NCI-H146 treated with DMSO at 0.1 percent for 48 hours (cell line): ENCODE measurements around the gene FBXW11.
A peak's percentile ranks its signal among the peaks of the same experiment; 100 is the strongest.

Experiments
- DNase-seq: peaks from one replicate; lab custom pipeline; 2025; ENCODE audit not compliant: unreplicated experiment; lab: John Stamatoyannopoulos, UW

Gene FBXW11

GRCh38 chr5:172006321-172007174 is at the start of gene FBXW11:
Gene FBXW11, minus strand, starts transcription at chr5:172006638. Its CDS starts 136 bp downstream, at chr5:172006502.
- peak; percentile 82 for DNase-seq

DNA sequence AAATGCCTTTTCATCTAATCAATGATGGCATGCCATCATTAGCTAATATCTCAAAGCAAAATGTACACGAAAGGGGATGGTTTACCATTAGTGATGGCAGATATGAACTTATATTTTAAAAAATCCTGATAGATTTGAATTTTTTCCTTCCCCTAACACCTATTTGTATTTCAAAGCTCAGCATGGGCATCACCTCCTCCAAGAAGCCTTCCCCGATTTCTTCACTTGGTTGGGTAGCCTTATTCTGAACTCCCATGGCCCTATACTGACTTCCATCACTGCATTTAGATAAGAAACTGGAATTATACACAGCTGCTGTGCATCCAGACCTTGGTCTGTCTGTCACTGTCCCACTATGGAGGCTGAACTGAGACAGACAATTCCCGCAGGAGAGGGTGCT is 49.6 kb upstream of the FBXW11 start:
- no peak for DNase-seq

DNA sequence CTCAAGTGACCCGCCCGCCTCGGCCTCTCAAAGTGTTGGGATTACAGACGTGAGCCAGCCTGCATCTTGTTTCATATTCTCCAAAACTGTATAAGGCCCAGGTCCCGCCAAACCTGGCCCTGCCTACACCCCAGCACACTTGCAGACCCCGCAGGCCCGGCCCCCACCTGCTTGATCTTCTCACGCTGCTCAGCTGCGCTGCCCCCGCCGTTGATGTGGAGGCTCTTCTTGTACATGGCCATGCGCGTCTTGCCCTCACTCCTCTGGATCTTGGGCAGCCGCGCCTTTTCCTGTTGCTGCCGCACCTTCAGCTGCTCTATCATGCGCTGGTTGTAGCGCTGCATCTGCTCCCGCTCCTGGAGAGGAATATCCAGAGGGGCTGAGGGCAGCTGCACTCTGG is 49.0 kb upstream of the FBXW11 start:
- DNase-seq = no peak

DNA sequence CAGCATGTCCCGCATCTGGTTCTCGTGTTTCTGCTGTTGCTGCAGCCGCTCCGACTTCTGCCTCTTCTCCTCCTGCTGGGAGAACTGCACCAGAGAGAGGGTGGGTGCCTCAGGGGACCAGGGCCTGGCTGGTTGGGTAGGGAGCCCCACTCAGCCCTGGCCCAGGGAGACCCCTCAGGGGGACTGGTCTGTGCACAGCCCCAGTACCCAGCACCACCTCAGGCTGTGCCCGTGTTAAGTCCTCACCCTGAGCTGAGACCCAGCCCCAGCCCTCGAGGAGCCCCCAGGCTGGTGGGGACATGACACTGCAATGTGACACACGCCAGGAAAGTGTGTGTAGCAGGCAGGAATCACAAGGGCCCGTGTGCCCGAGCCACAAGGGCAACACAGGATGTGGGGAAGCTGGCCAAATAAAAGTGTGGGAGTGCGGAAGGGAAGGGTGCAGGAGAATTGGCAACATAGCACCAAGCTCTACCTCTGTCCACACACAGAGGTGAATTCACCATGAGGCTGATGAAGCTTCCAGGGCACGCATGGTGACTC is 48.2 kb upstream of the FBXW11 start:
- DNase-seq = no peak

DNA sequence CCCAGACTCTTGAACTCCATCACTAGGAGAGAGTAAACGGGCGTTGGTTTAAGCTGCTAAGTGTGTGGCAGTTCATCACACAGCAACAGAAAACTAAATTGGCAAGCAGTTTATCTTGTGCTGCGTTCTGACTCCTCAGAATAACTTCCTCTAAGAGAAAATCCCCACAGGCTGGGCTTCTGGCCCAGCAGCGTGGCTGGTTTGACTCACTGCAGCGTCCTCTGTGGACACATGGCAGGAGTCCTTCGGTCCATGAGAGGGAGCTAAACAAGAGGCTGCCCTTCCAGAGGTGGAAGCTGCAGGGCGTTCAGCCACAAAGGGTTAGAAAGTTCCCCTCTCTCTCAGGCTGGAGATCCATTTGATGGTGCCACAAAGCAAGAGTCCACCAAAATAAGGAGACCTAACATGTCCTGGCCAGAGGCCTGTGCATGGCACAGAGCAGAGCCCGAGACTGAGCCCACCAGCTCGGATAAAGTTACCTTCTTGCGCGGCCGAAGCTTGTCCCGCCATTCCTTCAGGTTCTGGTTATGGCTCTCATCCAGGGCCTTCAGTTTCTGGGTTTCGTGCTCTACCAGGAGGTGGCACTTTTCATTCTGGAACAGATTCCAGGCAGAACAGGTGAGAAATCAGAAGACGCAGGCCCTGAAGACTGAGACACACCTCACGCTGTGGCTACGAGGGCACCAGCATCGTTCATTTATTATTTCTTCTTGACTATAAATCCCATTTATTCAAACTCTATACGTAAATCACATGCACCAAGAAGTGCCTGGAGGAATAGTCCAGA is 46.2 kb upstream of the FBXW11 start:
- no peak for DNase-seq

DNA sequence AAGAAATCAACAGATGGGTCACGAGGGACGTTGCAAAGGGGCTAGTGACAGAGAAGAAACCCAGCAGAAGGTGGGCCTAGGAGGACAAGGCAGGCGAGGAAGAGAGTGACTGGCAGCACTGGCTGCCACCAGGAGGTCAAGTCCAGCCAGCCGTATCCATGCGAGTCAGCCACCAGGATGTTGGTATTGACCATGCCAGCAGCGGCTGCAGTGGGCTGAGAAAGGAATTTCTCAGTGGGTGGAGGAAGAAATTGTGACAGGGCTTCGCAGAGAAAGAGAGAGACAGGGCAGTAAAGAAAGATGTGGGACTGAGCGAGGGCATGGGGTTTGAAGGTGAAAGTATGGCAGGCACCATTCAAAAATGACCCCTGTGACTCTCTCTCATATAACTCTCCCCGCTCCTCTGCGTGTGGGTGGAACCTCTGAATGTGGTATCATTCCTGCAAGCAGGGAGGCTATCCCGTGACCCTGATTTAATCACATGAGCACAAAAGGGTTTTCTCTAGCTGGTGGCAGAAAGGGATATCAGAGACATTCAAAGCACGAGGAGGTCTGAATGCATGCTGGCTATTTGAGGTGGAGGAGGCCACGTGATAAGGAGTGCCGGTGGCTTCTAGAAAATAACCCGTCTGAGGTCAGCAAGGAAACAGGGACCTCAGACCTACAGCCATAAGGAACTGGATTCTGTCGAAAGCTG is 45.4 kb upstream of the FBXW11 start:
- no peak for DNase-seq

GRCh38 chr5:172050080-172050479 is 43.6 kb upstream of the FBXW11 start:
- DNase-seq = no peak

DNA sequence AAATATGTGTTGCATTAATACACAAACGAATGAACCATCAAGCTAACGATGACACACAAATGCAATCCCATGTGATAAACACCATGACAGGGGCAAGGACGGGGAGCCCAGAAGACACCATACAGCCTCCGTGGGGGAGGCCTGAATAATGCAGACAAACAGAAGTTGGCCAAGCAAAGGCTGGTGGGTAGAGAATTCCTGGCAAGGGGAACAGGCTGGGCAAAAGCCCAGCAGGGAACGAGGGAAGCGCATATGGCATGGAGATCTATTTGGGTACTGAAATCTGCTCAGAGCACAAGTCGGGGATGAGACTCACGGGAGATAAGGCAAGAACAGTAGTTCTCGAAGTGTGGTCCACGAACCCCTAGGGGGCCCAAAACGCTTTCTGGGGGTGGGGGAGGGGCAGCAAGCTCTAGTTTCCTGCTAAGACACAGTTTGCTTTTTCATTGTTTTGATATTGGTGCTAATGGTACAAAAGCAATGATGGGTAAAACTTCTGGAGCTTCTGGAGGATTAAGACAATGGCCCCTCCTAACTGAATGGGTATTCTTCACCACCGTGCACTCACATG is 42.9 kb upstream of the FBXW11 start:
- no peak for DNase-seq

DNA sequence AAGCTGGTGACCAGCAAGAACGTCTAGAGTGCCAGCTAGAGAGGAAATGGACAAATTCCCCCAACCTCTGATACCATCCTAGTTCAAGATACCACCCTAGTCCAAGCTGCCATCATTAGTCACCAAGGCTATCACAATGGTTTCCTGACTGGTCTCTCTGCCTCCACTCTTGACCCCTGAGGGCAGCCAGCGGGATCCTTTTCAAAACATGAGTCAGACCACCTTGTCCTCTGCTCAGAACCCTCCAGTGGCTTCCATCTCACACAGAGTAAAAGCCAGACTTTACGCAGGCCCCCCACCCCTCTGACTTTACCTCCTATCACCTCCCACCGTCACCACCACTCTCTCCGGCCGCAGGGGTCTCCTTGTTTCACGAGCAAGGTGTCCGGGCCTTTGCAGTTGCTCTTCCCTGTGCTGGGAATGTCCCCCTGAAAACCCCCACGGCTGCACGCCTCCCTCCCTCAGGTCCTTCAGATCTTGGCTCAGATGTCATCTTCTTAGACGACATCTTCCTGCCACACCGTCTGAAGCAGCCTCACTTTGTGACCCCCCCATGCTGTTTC is 42.2 kb upstream of the FBXW11 start:
- no peak for DNase-seq

GRCh38 chr5:172048170-172048422 is 41.7 kb upstream of the FBXW11 start:
- no peak for DNase-seq

DNA sequence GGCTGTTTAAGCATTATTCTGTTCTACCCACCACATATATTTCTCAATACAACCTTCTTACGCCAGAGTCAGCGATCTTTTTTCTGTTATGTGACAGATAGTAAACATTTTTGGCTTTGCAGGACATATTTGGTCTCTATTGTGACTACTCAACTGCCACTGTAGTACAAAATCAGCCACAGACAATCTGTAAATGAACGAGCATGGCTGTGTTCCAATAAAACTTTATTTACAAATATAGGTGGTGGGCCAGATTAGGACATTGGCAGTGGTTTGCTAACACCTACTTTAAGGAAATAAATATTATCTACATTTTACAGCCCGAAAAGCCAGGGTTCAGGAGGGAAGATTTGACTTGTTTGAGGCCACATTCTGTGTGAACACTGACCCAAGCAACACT is 40.2 kb upstream of the FBXW11 start:
- no peak for DNase-seq

DNA sequence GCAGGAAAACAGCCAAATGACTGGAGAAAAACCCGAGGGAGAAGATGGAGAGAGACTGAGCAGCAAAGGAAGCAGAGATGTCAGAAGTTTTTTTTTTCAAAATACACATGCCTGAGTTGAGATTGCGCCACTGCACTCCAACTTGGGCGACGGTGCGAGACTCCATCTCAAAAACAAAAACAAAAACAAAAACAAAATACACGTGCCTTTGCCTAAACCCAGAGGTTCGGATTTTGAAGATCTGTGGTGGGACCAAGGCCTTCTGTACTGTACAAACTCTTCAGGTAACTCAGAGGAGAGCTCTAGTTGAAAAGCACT is 38.8 kb upstream of the FBXW11 start:
- DNase-seq = no peak

- DNase-seq = no peak
Observed at GRCh38 chr5:172044631-172045314, 38.3 kb upstream of the FBXW11 start.

DNA sequence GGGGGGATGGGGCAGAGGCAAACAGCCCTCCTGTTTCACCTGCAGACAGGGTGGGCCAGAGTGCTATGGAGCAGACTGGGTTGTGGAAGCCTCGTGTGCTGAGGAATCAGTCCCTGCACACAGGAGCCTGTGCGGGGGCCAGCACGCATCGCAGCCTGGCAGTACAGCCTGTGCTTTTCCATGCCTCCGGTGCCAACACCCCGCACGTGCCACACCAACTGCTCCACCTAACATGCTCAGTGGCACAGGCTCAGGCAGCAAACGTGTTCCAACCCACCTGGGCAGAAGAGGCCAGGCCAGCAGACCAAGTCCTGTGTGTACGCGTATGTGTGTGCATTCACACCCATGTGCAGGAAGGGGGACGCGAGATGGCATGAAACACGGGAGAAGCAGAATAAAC is 37.4 kb upstream of the FBXW11 start:
- DNase-seq = no peak

DNA sequence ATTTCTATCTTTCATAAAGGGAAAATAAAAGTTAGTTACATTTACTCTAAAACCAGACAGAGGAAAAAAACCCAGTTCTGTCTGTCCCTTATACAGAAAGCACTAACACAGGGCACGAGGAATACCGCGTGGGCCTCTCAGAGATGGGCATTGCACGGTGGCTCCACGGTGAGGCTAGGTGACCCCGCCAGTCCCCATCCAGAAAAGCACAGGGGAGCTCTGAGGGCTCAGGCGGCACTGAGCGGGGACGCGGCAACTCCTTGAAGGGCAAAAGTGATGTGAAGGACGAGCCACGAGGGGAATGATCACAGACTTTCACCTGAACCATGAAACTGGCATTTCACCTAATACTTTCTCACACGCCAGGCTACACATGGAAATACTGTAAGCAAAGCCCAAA is 35.7 kb upstream of the FBXW11 start:
- no peak for DNase-seq

DNA sequence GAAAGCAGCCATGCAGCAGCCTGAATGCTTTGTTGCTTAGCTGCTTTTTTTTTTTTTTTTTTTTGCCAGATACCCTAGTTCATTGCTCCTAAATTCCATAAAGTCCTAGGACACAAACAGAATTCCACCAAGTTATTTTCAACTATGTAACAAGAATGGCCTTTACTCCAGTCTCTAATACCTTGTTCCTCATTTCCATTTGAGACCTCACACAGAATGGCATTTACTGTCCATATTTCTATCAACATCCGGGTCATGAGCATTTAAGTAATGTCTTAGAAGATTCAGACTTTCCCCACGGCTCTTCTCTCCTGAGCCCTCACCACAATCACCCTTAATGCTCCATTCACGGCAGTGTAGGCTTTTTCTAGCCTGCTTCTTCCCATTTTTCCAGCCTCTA is 31.7 kb upstream of the FBXW11 start:
- DNase-seq = no peak

GRCh38 chr5:172035049-172035448 is 28.6 kb upstream of the FBXW11 start:
- no peak for DNase-seq

DNA sequence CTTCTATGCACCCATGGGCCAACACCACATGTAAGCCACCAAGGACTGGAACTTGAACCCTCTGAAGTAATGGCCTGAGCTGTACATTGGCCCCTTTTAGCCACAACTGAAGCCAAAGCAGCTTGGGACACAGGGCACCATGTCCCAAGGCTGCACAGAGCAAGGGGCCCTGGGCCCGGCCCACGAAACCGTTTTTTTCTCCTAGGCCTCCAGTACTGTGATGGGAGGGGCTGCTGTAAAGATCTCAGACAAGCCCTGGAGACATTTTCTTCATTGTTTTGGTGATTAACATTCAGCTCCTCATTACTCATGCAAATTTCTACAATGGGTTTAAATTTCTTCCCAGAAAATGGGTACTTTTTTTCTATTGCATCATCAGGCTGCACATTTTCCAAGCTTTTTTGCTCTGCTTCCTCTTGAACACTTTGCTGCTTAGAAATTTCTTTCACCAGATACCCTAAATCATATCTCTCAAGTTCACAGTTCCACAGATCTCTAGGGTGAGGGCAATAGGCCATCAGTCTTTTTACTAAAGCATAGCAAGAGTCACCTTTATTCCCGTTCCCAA is 25.5 kb upstream of the FBXW11 start:
- no peak for DNase-seq

DNA sequence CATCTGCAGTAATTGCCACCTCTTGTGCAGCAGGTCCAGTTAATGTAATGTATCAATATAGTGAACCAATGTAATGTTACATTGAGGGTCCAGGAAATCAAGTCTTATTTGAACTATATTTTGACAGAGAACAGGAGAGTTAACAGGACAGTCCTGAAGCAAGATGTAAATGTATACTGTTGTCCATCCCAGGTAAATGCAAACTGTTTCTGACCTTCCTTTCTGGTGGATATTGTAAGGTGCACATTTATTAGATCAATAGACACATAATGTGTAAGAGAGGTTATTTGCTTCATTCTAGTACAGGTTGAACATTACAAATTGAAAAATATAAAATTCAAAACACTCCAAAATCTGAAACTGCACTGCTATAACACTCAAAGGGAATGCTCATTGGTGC is 23.4 kb upstream of the FBXW11 start:
- DNase-seq = no peak

GRCh38 chr5:172028167-172028566 is 21.7 kb upstream of the FBXW11 start:
- no peak for DNase-seq
